ENCODE measurements around the gene MTG2. TPM values are rescaled to one million over a fixed set of nuclear protein-coding genes. Genes with fewer than 3 reads are reported as not detected.

MTG2 gene
- polyA plus RNA-seq, 1 donor (not counting 4 experiments of a cell fraction or from before 2014, with no cell fraction given) = 24.7 TPM

- TF ChIP-seq CTCF (optimal IDR thresholded peaks at IDR 0.05 in 1 of 3, IDR thresholded peaks at IDR 0.05 in 1 of 3, conservative IDR thresholded peaks at IDR 0.05 in 1 of 3; ENCODE audit: extremely low read depth in 1 of 3, insufficient read depth in 2 of 3, low read length in 3 of 3) = no peak
- no peak for TF ChIP-seq EZH2 (IDR thresholded peaks at IDR 0.05; ENCODE audit: low read length)
- H3K4me2 ChIP-seq (ENCODE audit: control insufficient read depth, extremely low read depth, insufficient read depth, low read depth, low read length) = peak within 1 kb of the TSS; percentile 98
- H3K79me2 ChIP-seq (ENCODE audit: control insufficient read depth, insufficient read depth, low read length) = peaks cover 82% of the 10 kb centered on the region
- H2AFZ ChIP-seq (ENCODE audit: control insufficient read depth, low read length) = peak within 1 kb of the TSS; percentile 33
- dilution Hi-C loops (cut with MboI; ENCODE audit: extremely low pct_ligation_motif_present, low sequenced_read_pairs) = no loop called here
- H3K9me1 ChIP-seq (ENCODE audit: control insufficient read depth, extremely low read depth, insufficient read depth, low read length) = peaks cover 16% of the 10 kb centered on the region
- no peaks in the 10 kb centered on the region for H3K27me3 ChIP-seq (ENCODE audit: control insufficient read depth, extremely low read depth, insufficient read depth, low read length)
- peaks cover 20% of the 10 kb centered on the region for H3K4me1 ChIP-seq (ENCODE audit: control insufficient read depth, extremely low read depth, insufficient read depth, low read length)
- H4K20me1 ChIP-seq (ENCODE audit: control insufficient read depth, extremely low read depth, insufficient read depth, low read length) = peaks cover 42% of the 10 kb centered on the region
- peak within 1 kb of the TSS; percentile 87 for H3K9ac ChIP-seq (ENCODE audit: control insufficient read depth, extremely low read depth, insufficient read depth, low read length)
- H3K27ac ChIP-seq (ENCODE audit: control insufficient read depth, insufficient read depth, low read length) = peak within 1 kb of the TSS; percentile 79
- H3K36me3 ChIP-seq (ENCODE audit: control insufficient read depth in 2 of 2, extremely low read depth in 1 of 2, insufficient read depth in 2 of 2, low read length in 2 of 2) = peaks cover 19 to 30% of the 10 kb centered on the region in 2 experiments
- H3K4me3 ChIP-seq (ENCODE audit: control insufficient read depth in 2 of 3, extremely low read depth in 1 of 3, insufficient read depth in 2 of 3, low read depth in 1 of 3, low read length in 3 of 3) = peak within 1 kb of the TSS; percentile 70 to 91 (median 79)
- FAIRE-seq (no peak), DNase-seq (ENCODE audit: low read depth, low spot score) (no peak)
- H3K9me3 ChIP-seq (ENCODE audit: control insufficient read depth, low read depth, low read length) = no peaks in the 10 kb centered on the region
Measured at GRCh38 chr20:62143081-62143956, 39.5 kb upstream of the MTG2 start, which contains the start of the genes PSMA7 and SS18L1. PSMA7 (minus strand) TSS chr20:62143394; CDS start chr20:62143303, 91 bp downstream. SS18L1 (plus strand) TSS chr20:62143769; CDS start chr20:62143821, 52 bp downstream.

- H3K4me1 ChIP-seq (ENCODE audit: control insufficient read depth, extremely low read depth, insufficient read depth, low read length) = peaks cover 28% of the 10 kb centered on the region
- FAIRE-seq = no peak
- DNase-seq (ENCODE audit: low read depth, low spot score) = no peak
- H3K79me2 ChIP-seq (ENCODE audit: control insufficient read depth, insufficient read depth, low read length) = peaks cover 86% of the 10 kb centered on the region
- peak overlapping the region; percentile 25 for H3K27ac ChIP-seq (ENCODE audit: control insufficient read depth, insufficient read depth, low read length)
- H3K9me3 ChIP-seq (ENCODE audit: control insufficient read depth, low read depth, low read length) = no peaks in the 10 kb centered on the region
- H3K4me2 ChIP-seq (ENCODE audit: control insufficient read depth, extremely low read depth, insufficient read depth, low read depth, low read length) = peak overlapping the region; percentile 98
- H3K36me3 ChIP-seq (ENCODE audit: control insufficient read depth in 2 of 2, extremely low read depth in 1 of 2, insufficient read depth in 2 of 2, low read length in 2 of 2) = peaks cover 15 to 22% of the 10 kb centered on the region in 2 experiments
- dilution Hi-C loops (cut with MboI; ENCODE audit: extremely low pct_ligation_motif_present, low sequenced_read_pairs) = no loop called here
- peaks cover 21% of the 10 kb centered on the region for H3K9me1 ChIP-seq (ENCODE audit: control insufficient read depth, extremely low read depth, insufficient read depth, low read length)
- TF ChIP-seq CTCF (optimal IDR thresholded peaks at IDR 0.05 in 1 of 3, IDR thresholded peaks at IDR 0.05 in 1 of 3, conservative IDR thresholded peaks at IDR 0.05 in 1 of 3; ENCODE audit: extremely low read depth in 1 of 3, insufficient read depth in 2 of 3, low read length in 3 of 3) = no peak
- TF ChIP-seq EZH2 (IDR thresholded peaks at IDR 0.05; ENCODE audit: low read length) = no peak
- H3K27me3 ChIP-seq (ENCODE audit: control insufficient read depth, extremely low read depth, insufficient read depth, low read length) = no peaks in the 10 kb centered on the region
- H3K4me3 ChIP-seq (ENCODE audit: control insufficient read depth in 2 of 3, extremely low read depth in 1 of 3, insufficient read depth in 2 of 3, low read depth in 1 of 3, low read length in 3 of 3) = peak overlapping the region; percentile 70 to 75 (median 72)
- peak overlapping the region; percentile 23 for H2AFZ ChIP-seq (ENCODE audit: control insufficient read depth, low read length)
- peaks cover 50% of the 10 kb centered on the region for H4K20me1 ChIP-seq (ENCODE audit: control insufficient read depth, extremely low read depth, insufficient read depth, low read length)
- H3K9ac ChIP-seq (ENCODE audit: control insufficient read depth, extremely low read depth, insufficient read depth, low read length) = peak overlapping the region; percentile 87
Measured at GRCh38 chr20:62143957-62144825, 38.6 kb upstream of the MTG2 start.

Measured in keratinocyte (primary cell).